AG09319 (cell line): ENCODE data around the gene WTAP.

Source experiments
- DNase-seq: peaks from one replicate; pipeline ENCODE4 v3.0.0-alpha.2; 2010; ENCODE audit warnings: low read depth; ENCODE audit errors: extremely low read depth
- TF ChIP-seq, protein P1 (sequence below): IDR thresholded peaks from 2 replicates; pipeline ENCODE4 v1.5.1; 2011; ENCODE audit warnings: low read depth, mild to moderate bottlenecking, inconsistent platforms, low read length, moderate library complexity

WTAP gene

DNA sequence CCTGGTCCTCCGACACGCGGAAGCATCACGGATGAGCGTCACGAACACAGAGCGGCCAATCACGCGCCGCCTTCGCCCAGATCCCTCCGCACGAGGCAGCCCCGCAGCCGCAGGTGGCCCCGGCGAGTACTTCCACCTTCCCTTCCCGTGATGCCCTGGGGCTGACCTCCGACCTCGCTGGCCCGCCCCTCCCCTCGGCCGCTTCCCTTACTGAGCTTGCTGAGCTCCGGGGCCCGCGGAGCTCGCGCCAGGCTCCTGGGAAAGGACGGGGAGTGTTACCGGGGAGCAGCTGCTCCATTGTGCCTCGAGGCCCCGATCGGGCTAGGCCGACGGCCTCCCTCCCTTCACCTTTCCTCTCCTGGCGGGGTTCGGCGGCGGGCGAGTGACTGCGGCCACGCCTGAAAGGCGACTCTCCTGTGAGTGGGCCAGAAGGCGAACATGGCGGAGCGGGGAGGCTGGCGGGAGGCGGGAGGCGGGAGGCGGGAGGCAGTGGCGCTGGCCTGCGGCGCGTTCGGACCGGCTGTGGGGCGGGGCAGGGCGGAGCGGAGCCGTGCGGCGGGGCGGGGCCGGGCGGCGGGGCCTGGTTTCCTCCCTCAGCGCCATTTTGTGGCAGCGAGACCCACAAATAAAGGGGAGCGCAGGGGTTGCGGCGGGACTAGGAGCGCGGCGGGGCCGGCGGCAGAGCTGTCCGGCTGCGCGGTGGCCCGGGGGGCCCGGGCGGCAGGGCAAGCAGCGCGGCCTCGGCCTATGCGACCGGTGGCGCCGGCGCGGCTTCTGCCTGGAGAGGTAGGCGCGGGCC lies at the start of gene WTAP:
TSS of gene WTAP (plus strand) at position 589 of the 799 bp plus-strand sequence. CDS start 8,760 bp downstream, outside the sequence.
- peak; percentile 90 for DNase-seq
- TF ChIP-seq, protein P1, sequence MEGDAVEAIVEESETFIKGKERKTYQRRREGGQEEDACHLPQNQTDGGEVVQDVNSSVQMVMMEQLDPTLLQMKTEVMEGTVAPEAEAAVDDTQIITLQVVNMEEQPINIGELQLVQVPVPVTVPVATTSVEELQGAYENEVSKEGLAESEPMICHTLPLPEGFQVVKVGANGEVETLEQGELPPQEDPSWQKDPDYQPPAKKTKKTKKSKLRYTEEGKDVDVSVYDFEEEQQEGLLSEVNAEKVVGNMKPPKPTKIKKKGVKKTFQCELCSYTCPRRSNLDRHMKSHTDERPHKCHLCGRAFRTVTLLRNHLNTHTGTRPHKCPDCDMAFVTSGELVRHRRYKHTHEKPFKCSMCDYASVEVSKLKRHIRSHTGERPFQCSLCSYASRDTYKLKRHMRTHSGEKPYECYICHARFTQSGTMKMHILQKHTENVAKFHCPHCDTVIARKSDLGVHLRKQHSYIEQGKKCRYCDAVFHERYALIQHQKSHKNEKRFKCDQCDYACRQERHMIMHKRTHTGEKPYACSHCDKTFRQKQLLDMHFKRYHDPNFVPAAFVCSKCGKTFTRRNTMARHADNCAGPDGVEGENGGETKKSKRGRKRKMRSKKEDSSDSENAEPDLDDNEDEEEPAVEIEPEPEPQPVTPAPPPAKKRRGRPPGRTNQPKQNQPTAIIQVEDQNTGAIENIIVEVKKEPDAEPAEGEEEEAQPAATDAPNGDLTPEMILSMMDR, result no peak

DNA sequence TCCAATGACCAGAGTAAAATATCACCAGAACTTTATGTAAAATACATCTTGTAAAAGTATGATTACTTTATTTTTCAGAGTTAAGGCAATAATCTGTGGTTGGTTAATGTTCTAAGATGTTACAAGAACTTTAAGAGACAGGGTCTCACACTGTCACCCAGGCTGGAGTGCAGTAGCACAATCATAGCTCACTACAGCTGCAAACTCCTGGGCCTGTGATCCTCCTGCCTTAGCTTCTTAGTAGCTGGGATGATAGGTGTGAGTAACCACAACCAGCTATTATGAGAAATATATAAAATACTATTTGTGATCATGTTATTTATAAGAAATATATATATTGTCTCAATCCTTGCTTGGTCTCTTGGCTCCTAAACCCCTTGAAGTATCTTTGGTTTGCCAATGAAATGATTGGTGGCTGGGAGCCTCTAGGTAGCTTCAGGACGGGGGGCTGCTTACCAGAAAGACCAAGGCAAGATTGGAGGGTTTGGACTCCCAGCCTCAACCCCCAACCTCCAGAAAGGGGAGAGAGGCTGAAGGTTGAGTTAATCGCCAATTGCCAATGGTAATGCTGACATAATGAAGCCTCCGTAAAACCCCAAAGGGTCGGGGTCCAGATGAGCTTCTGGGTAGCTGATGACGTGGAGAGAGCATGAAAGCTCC lies 49.7 kb upstream of the WTAP start:
- TF ChIP-seq, protein P1, result no peak
- no peak for DNase-seq

DNA sequence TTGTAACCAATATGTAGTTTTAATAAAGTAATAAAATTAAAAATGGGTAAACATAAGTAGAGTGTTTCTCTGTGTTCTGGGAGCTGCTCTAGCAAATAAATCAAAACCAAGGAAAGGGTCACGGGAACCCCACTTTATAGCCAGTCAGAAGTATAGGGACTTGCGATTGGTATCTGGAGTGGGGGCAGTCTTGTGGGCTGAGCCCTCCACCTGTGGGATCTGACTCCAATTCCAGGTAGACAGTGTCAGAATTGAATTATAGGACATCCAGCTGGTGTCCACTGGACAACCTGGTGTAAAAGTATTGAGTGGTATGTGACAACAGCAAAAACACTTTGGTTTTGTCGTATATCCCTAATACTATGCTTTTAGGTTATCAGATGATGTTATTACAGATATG lies 48.7 kb upstream of the WTAP start:
- TF ChIP-seq, protein P1, result no peak

DNA sequence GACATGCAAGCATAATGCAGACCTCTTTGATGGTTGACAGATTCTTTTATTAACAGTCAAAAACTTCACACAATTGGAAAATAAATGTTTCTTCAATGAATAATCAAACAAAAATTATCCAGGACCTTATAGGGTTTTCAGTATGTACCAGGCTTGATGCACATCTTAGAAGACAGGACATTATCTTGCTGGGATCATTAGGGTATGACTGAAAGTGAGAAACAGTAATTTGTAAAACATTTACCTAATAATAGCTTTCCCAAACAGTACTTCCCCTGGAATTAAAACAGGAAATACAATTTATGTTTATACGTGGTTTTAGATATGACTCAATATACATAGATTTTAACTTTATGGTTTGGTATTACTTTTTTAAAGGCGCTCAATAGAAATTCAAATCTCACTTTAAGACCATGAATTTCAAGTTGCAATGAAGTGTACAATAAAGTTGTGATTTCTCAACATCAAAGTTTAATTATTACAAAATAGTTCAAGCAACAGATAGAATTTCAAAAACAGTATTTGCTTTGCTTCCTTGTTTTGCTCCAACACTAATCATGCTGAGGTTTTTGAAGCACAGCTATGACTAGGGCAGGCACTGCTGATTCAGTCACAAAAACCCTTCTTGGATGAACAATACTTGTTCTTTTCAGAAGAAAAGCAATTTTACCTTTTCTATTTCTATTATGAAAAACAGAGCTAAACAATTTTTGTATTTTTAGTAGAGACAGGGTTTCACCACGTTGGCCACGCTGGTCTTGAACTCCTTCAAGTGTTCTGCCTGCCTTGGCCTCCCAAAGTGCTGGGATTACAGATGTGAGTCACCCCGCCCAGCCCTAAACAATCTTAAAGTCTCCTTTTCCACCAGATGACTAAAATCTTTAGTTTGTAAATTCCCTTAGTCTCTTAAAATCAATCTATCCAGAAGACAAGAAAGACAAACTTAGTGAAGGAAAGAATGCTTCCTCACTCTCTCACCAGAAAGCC lies 47.9 kb upstream of the WTAP start:
- DNase-seq, result no peak
- TF ChIP-seq, protein P1, result no peak

More for the DNA sequence above, 48.7 kb upstream of the WTAP start:
- DNase-seq, result no peak

DNA sequence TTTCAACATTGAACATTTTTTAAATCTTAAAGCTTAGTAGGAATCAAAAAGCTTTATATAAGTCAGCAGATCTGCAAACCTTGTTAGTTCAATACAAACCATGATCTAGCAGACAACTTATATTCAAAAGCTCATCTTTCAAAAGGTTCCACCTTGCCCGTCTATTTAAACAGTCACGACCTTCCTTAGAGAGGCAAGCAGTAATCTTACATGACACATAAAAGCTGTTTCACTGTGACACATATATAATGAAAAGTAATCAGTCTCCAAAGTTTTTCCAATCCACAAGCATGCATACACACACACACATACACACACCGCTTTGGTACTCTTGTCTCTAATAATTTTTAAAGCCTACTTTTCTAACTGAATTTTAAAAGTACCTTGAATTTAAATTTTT lies 47.2 kb upstream of the WTAP start:
- TF ChIP-seq, protein P1, result no peak
- no peak for DNase-seq

DNA sequence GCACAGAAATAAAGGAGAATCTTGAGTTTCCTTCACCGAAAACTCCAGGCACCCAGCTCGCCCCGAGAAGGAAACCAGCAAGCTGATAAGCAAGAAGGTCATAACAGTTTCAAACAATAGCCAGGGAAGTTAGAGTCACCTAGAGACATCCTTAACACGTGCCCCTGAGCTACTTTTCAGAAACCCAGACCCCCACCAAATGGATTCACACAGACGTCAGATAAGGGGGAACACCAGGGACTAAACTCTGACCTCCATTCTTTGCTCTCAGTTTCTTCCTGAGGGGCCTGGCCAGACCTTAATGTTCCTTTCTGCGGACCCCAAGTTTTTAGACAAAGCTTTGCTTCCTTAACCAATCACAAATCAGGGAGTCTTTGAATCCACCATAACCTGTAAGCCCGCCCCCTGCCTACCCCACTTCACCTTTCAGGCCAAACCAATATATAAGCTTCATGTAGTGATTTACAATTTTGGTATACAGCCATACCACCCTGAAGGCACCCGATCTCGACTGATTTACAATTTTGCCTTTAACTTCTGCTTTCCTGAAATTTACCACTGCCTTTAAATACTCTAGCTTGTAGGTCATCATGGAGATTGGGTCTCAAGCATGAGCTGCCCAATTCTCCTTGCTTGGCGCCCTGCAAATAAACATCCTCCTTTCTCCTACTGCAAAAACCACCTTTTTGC lies 46.0 kb upstream of the WTAP start:
- DNase-seq, result no peak
- TF ChIP-seq, protein P1, result no peak
